ENCODE results near the gene TMEM218.
A peak's percentile ranks its signal among the peaks of the same experiment; 100 is the strongest.

The TMEM218 gene

GRCh38 chr11:125111343-125112207 is at the start of gene TMEM218:
Gene TMEM218, minus strand, starts transcription at chr11:125111626. Its CDS starts 9,385 bp downstream, at chr11:125102241.
- DNase-seq (ENCODE audit: low spot score), result peak; percentile 99

- DNase-seq (ENCODE audit: low spot score), result no peak
These were observed 46.7 kb upstream of the TMEM218 start for GRCh38 chr11:125157953-125158680.

- no peak for DNase-seq (ENCODE audit: low spot score)
These were observed 45.8 kb upstream of the TMEM218 start for GRCh38 chr11:125157118-125157733.

- no peak for DNase-seq (ENCODE audit: low spot score)
These were observed 45.1 kb upstream of the TMEM218 start for GRCh38 chr11:125156346-125157117.

GRCh38 chr11:125155767-125156166 is 44.3 kb upstream of the TMEM218 start:
- no peak for DNase-seq (ENCODE audit: low spot score)

GRCh38 chr11:125155100-125155444 is 43.6 kb upstream of the TMEM218 start:
- no peak for DNase-seq (ENCODE audit: low spot score)

- no peak for DNase-seq (ENCODE audit: low spot score)
These were observed 43.1 kb upstream of the TMEM218 start for GRCh38 chr11:125154378-125155099.

- no peak for DNase-seq (ENCODE audit: low spot score)
These were observed 42.4 kb upstream of the TMEM218 start for GRCh38 chr11:125153837-125154236.

- DNase-seq (ENCODE audit: low spot score), result no peak
These were observed 37.3 kb upstream of the TMEM218 start for GRCh38 chr11:125148743-125149142.

- no peak for DNase-seq (ENCODE audit: low spot score)
These were observed 36.6 kb upstream of the TMEM218 start for GRCh38 chr11:125148011-125148410.

- DNase-seq (ENCODE audit: low spot score), result no peak
These were observed 35.9 kb upstream of the TMEM218 start for GRCh38 chr11:125147280-125147679.

GRCh38 chr11:125146232-125146631 is 34.8 kb upstream of the TMEM218 start:
- DNase-seq (ENCODE audit: low spot score), result no peak

- no peak for DNase-seq (ENCODE audit: low spot score)
These were observed 30.5 kb upstream of the TMEM218 start for GRCh38 chr11:125141686-125142535.

GRCh38 chr11:125141178-125141577 is 29.8 kb upstream of the TMEM218 start:
- DNase-seq (ENCODE audit: low spot score), result no peak

GRCh38 chr11:125140233-125140632 is 28.8 kb upstream of the TMEM218 start:
- no peak for DNase-seq (ENCODE audit: low spot score)

- no peak for DNase-seq (ENCODE audit: low spot score)
These were observed 28.4 kb upstream of the TMEM218 start for GRCh38 chr11:125139778-125140177.

GRCh38 chr11:125138966-125139365 is 27.5 kb upstream of the TMEM218 start:
- no peak for DNase-seq (ENCODE audit: low spot score)

GRCh38 chr11:125136001-125136400 is 24.6 kb upstream of the TMEM218 start:
- no peak for DNase-seq (ENCODE audit: low spot score)

GRCh38 chr11:125132596-125132995 is 21.2 kb upstream of the TMEM218 start:
- no peak for DNase-seq (ENCODE audit: low spot score)

GRCh38 chr11:125132071-125132470 is 20.6 kb upstream of the TMEM218 start:
- DNase-seq (ENCODE audit: low spot score), result no peak
